GM19193 (cell line): Measurements from ENCODE around the gene SGSM2.

Source experiments
- POLR2A ChIP-seq: IDR thresholded peaks from 4 replicates; pipeline ENCODE4 v1.6.1; 2011; ENCODE audit not compliant: insufficient read depth, insufficient read length; ENCODE audit errors: extremely low read depth

Gene SGSM2

DNA sequence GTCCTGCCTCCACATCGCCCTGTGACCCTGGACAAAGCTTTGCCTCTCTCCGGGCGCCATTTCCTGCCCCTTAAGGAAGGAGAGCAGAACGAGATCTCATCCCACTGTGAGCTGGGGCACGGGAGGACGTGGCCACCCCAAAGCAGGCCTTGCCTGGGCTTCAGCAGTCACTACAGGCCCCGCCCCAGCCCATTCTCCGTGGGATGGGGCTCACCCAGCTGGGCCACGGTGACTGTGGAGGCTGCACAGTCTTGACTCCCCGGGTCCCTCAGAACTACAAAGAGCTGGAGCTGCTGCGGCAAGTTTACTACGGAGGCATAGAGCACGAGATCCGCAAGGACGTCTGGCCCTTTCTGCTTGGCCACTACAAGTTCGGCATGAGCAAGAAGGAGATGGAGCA, 35.4 kb downstream of the SGSM2 start:
- TF ChIP-seq POLR2A, result no peak

DNA sequence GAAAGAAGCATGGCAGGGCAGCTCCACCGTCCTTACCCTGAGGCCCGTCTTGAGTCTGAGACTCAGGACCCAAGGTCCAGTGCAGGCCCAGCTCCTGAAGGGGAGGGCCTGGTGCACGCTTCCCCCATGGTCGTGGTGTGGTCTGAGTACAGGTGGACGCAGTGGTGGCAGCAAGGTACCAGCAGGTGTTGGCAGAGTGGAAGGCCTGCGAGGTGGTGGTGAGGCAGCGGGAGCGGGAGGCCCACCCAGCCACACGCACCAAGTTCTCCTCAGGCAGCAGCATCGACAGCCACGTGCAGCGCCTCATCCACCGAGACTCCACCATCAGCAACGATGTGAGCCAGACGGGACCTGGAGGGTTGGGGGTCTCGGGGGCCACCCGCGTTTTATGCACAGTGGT, 35.9 kb downstream of the SGSM2 start:
- no peak for TF ChIP-seq POLR2A

DNA sequence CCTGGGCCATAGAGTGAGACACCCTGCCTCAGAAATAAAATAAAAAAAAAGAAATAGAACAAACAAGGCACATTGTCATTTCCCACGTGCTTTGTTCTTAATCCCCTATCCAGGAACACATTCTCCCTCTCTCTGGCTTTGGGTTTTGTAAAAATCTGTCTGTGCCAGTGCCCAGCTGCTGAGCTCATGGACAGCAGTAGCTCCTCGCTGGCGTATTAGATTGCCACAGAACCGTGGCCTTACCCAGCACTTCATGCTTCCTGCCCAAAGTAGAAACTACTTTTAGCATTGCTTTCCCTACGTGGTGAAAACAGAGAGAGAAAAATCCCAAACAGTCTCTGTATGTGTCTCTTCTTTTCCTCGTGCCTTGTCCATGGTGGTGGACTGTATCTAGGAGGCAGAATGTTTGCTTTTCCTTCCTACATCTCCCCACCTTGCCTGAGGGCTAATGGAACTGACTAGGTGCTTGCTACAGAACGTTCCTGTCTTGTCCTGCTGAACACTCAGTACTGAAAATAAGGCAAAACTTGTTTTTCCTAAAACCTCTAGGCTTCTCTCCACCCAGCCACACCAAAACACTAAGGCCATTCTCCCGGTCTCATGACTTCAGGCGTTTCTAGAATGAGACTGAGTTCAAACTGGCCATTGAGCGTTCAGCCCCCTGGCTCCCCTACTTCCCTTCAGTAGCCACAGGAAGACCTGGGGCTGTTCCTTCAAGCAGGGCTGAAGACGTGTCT, 37.4 kb downstream of the SGSM2 start:
- no peak for TF ChIP-seq POLR2A

DNA sequence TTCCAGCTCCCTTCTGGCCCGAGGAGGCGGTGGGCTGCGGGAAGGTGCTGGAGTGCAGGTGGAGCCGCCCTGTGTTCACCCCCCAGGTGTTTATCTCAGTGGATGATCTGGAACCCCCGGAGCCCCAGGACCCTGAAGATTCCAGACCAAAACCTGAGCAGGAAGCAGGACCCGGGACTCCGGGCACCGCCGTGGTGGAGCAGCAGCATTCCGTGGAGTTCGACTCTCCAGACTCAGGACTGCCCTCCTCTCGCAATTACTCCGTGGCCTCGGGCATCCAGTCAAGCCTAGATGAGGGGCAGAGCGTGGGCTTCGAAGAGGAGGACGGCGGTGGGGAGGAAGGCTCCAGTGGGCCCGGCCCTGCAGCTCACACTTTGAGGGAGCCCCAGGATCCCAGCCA, 38.1 kb downstream of the SGSM2 start:
- TF ChIP-seq POLR2A, result no peak

DNA sequence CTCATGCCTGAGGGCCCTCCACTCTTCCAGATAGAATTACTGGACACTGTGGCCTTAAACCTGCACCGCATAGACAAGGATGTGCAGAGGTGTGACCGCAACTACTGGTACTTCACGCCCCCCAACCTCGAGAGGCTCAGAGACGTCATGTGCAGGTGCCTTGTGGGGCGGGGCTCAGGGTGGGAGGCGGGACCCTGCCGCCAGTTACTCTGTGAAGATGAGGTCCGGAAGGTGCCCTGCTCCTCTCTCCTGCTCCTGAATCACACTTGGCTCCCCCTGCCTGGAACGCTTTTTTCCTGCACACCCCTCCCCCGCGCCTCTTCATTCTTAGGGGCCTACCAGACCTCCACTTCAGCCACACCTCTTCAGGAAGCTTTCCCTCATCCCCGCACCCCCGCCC, 38.8 kb downstream of the SGSM2 start:
- no peak for TF ChIP-seq POLR2A

DNA sequence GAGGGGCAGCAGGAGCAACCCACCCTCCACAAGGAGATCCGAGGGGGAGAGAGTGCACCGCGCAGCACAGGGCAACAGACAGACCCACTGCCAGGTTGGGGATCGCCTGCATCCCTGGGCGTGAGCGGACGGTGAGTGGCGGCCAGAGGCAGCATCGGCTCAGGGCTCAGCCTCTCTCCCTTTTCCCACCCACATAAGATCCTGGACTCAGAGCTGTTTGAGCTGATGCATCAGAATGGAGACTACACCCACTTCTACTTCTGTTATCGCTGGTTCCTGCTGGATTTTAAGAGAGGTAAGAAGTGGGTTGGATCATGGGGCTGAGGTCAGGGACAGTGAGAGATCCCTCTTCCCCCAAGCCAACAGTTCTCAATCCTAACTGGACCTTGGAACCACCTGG, 40.4 kb downstream of the SGSM2 start:
- TF ChIP-seq POLR2A, result no peak

DNA sequence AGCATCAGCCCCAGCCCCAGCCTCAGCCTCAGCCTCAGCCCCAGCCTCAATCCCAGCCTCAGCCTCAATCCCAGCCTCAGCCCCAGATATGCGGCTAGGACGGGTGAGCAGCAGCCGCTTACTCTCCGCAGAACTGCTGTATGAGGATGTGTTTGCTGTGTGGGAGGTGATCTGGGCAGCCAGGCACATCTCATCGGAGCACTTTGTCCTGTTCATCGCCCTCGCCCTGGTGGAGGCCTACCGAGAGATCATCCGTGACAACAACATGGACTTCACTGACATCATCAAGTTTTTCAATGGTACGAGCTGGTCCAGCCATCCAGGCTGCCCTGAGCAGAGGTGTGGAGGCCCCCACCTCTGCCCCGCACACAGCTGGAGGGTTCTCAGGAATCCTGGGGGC, 41.6 kb downstream of the SGSM2 start:
- TF ChIP-seq POLR2A, result no peak

DNA sequence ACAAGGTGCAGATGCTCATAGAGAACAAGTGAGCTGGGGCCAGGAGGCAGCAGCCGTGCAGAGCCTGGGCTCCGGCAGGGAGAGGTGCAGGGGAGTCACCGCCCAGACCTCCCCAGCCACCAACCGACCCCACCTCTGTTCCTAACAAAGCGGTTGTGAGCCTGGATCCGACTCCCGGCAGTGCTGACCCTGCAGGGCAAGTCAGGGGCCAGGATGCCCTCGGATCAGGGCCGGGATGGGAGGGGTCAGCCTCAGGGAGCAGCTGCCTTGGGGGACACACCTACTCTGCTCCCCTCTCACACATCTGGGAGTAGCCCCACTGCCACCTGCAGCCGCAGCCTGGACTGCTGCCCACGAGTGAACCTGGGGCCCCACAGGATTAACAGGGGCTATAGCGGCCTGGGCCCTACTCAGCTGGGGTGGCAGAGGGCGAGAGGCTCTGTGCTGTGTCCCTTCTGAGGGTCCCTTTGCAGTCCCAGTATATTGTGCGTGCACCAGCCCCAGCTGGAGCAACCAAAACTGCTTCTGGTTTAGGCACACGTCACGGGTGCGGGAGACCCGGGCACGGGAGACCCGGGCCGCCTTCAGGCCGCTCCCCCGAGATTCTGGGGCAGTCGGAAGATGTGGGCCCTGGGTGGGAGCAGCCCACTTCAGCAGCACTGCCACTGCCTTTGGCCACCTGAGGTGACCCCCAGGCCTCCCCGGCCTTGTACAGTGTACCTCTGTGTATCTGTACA, 42.4 kb downstream of the SGSM2 start:
- TF ChIP-seq POLR2A, result no peak

DNA sequence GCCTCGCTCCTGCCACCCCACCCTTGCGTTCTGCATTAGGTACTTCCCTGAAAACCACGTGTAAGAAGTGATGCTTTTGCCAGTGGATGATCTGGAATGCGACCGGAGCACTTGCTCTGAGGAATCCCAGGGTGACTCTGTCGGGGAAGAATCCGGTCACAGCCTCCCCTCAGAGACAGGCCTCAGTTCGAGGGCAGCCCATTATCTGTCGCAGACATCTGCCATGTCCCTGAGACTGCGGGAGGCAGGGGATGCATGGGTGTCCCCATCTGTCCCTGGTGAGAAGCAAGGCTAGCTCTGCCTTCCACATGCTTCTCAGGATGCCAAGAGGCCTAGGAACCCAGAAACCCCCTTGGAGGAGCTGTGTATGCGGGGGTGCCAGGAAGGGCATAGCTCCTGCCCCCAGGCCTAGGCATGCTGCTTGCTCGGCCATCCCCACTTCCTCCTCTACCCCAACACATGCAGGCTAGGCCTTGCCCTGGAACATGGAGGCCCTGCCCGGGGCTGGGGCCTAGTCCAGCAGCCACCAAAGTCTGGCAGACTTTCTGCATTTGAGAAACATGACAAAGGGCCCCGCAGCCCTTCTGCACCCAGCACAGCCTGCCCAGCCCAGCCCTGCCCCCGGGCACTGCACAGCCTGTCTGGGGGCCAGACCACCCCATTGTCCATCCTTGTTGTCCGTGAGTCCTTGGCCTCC, 43.1 kb downstream of the SGSM2 start:
- peak; percentile 20 for TF ChIP-seq POLR2A

DNA sequence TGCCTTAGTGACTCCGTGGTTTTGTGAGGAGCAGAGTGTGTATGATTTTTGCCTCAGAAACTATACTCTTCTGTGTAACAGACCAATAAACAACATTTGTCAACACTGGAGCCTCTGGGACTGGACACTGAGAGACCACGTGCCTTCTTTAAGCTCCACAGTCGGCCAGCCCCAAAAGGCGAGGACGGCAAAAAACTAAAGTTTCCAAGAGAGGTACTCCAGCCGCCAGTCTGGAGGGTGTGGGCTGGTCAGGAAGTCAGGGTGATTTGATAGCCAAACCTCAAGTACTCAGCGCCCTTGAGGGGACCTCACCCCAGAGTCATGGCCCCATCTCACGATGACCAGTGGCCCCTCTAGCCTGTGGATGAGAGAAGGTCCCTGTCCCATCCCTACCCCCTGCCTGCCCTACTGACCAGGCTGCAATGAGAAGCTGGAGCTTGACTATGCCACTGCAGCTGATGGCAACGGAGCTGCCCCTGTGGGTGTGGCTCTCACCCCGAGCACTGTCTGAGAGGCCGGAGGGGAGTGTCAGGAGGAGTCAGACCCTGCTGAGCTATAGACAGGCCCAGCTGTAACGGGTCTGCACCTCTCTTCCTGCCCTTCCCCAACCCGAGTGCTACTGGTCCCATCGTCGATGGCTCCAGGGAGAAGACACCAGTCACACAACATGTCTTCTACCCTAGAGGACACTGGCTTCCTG, 43.8 kb downstream of the SGSM2 start:
- no peak for TF ChIP-seq POLR2A

DNA sequence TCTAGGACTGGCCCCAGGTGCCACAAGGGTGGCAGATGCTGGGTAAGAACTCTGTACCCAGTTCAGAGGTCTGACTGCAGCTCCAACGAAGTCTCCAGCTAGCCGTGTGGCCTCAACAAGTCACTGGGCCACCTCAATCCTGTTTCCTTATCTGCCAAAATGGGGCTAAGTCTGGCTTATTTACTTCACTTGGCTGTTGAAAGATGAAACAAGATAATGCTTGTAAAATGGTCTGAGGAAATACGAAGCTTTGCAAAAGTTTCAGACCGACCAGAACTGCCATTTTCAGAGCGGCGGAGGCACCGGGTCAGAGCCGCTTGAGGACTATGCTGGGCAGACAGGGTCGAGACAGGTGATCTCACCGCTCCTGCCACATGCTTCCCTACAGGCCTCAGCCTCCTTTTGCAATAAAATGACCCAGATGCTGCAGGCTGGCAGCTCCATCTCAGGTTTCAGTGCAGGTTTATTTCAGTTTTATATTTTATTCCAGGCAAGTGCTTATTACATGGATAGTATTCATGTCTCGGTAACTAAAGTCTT, 46.4 kb downstream of the SGSM2 start:
- no peak for TF ChIP-seq POLR2A

DNA sequence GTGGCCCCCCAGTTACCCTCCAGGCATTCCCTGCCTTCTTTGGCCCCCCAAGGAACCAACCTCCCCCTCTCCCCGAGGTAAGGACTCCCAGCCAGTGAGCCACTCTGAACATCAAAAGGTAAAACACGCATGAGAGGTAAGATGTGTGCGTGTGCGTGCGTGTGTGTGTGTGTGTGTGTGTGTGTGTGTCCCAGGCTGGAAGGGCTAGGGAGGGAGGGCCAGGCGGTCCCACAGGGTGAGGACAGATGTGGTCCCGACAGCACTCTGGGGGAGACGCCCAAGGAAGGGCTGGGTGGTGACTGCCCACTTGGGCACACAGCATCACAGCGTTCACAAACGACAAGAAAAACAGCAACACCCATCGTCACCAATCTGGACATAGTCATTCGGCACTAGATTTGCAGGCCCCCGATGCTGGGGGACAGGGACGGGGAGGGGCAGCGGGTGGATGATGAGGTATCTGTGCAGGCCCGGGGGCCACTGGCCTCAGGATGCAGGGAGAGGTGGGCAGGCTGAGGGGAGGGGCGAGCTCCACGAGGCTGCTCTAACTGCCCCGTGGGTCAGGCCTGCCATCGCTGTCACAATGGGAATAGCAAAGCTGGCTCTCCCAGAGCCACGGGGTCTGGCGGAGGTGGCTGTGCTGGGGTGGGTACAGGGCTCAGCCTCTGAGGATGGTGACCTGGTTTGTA, 47.3 kb downstream of the SGSM2 start:
- TF ChIP-seq POLR2A, result no peak

DNA sequence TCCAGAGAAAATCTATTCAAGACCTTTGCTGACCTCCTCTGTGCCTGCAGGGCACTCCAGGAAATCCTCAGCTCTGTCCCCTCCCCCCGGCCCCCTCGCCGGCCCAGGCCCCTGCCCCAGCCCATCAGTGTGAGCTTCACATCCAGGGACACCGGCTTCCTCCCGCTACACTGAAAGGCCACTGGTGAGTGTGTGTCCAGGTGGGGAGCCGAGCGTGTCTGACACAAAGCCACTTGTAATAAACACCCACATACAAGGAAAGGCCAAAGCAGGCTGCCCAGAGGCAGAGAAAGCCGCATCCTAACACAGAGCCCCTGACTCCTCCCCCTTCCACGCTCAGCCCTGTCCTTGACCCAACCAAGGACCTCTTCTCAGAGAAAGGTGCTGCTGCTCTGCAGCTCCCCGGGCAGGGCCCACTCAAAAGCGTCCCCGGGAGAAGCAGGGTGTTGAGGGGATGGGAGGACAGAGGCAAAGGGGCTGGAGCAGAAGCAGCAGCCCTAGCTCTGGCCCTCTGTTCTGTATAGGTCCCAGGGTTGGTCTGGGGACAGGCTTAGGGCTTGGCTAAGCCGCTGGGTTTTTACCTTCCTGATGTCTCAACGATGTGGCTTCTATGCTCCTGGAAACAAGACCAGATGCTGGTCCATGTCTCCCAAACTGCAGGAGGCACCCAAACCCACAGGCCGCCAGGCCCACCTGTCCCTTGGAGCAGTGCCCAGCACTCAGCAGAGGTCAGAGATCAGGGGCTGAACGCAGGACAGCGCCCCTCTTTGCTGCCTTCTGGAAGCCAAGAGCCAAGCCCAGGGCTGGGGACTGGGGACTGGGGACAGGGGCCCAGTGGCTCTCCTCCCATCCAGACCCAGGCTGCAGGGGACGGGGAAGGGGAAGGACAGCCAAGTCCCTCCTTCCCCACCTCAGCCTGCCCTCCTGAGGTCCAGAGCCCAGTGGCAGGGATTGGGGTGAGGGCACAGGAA, 48.2 kb downstream of the SGSM2 start:
- no peak for TF ChIP-seq POLR2A
